Measurements from ENCODE around the gene TBXAS1. TPM values are rescaled to one million over a fixed set of nuclear protein-coding genes. Genes with fewer than 3 reads are reported as not detected.

TBXAS1 gene
- total and polyA plus RNA-seq, 2 experiments from 2014 or later: 1.3 TPM; not detected in 1

GRCh38 chr7:140039066-140039465, 210.0 kb downstream of the TBXAS1 start:
- no peak overlapping the region for H3K4me3 Mint-ChIP-seq
- H3K36me3 ChIP-seq (ENCODE audit: insufficient read depth): no peaks in the 10 kb centered on the region
- no peaks in the 10 kb centered on the region for H3K79me2 ChIP-seq (replicated peaks; ENCODE audit: insufficient read depth)
- H3K4me1 ChIP-seq (ENCODE audit: insufficient read depth): no peaks in the 10 kb centered on the region
- no peak overlapping the region for H2AFZ ChIP-seq
- TF ChIP-seq ZNF331 (CRISPR knock-in tag; IDR thresholded peaks at IDR 0.05; ENCODE audit: low read depth): no peak
- no peak for TF ChIP-seq JUNB (IDR thresholded peaks at IDR 0.05; ENCODE audit: unreplicated experiment)
- no peak for TF ChIP-seq ETS1 (IDR thresholded peaks at IDR 0.05)
- TF ChIP-seq EZH2phosphoT487 (IDR thresholded peaks at IDR 0.05; ENCODE audit: unreplicated experiment): no peak
- no peak for TF ChIP-seq NANOG (IDR thresholded peaks at IDR 0.05; ENCODE audit: borderline replicate concordance)
- H3K27me3 Mint-ChIP-seq (ENCODE audit: insufficient read depth, low read depth, poor library complexity): no peaks in the 10 kb centered on the region
- no peak overlapping the region for H3K4me3 ChIP-seq
- no peak overlapping the region for H3K27ac Mint-ChIP-seq
- ATAC-seq (no peak), DNase-seq (ENCODE audit: low spot score) (no peak)
- no peak overlapping the region for H3K4me2 ChIP-seq
- no peaks in the 10 kb centered on the region for H3K9me2 ChIP-seq (ENCODE audit: insufficient read depth)
- H4K20me1 ChIP-seq (replicated peaks; ENCODE audit: insufficient read depth): no peaks in the 10 kb centered on the region
- H3K9me3 Mint-ChIP-seq: no peaks in the 10 kb centered on the region
- no peaks in the 10 kb centered on the region for H3K4me1 Mint-ChIP-seq
- H3K27me3 ChIP-seq (ENCODE audit: insufficient read depth): no peaks in the 10 kb centered on the region
- no peaks in the 10 kb centered on the region for H3F3A ChIP-seq (replicated peaks; ENCODE audit: low read depth)
- H3K27ac ChIP-seq (ENCODE audit: low read depth): no peak overlapping the region
- peaks cover 11% of the 10 kb centered on the region; the same call in 2 of the 3 replicates for H3K36me3 Mint-ChIP-seq (ENCODE audit: low read depth)

- Histone ChIP-seq H3K4me2 (no peak overlapping the region), H3K4me3 (no peak overlapping the region), H3K9me2 (ENCODE audit: insufficient read depth) (no peaks in the 10 kb centered on the region), H3K79me2 (replicated peaks; ENCODE audit: insufficient read depth) (no peaks in the 10 kb centered on the region), H2AFZ (no peak overlapping the region), H4K20me1 (replicated peaks; ENCODE audit: insufficient read depth) (no peaks in the 10 kb centered on the region), H3F3A (replicated peaks; ENCODE audit: low read depth) (no peaks in the 10 kb centered on the region), H3K27ac (ENCODE audit: low read depth) (no peak overlapping the region), H3K36me3 (ENCODE audit: insufficient read depth) (no peaks in the 10 kb centered on the region), H3K27me3 (ENCODE audit: insufficient read depth) (no peaks in the 10 kb centered on the region), H3K4me1 (ENCODE audit: insufficient read depth) (no peaks in the 10 kb centered on the region)
- no peaks in the 10 kb centered on the region for H3K4me1 Mint-ChIP-seq
- DNase-seq (ENCODE audit: low spot score) (no peak), ATAC-seq (no peak)
- no peak overlapping the region for H3K27ac Mint-ChIP-seq
- H3K4me3 Mint-ChIP-seq: no peak overlapping the region
- no peaks in the 10 kb centered on the region for H3K9me3 Mint-ChIP-seq
- no peaks in the 10 kb centered on the region for H3K27me3 Mint-ChIP-seq (ENCODE audit: insufficient read depth, low read depth, poor library complexity)
- H3K36me3 Mint-ChIP-seq (ENCODE audit: low read depth): peaks cover 11% of the 10 kb centered on the region; the same call in 2 of the 3 replicates
- TF ChIP-seq ZNF114 (CRISPR knock-in tag; IDR thresholded peaks at IDR 0.05) (no peak), EZH2phosphoT487 (IDR thresholded peaks at IDR 0.05; ENCODE audit: unreplicated experiment) (no peak), NANOG (IDR thresholded peaks at IDR 0.05; ENCODE audit: borderline replicate concordance) (no peak), JUNB (IDR thresholded peaks at IDR 0.05; ENCODE audit: unreplicated experiment) (no peak), STAT1 (IDR thresholded peaks at IDR 0.05; ENCODE audit: unreplicated experiment) (no peak), CTCF (conservative IDR thresholded peaks at IDR 0.05; ENCODE audit: low read depth in 2 of 2) (no peak), ETS1 (IDR thresholded peaks at IDR 0.05) (no peak), EZH2 (IDR thresholded peaks at IDR 0.05; ENCODE audit: low read depth, unreplicated experiment) (no peak), REST (IDR thresholded peaks at IDR 0.05; ENCODE audit: unreplicated experiment) (no peak)
These were observed 210.8 kb downstream of the TBXAS1 start for GRCh38 chr7:140039896-140040295.
